Lung microvascular endothelial cell (primary cell): Measurements from ENCODE around the gene PAPOLB. TPM values are rescaled to one million over a fixed set of nuclear protein-coding genes. Genes with fewer than 3 reads are reported as not detected.
A peak's percentile ranks its signal among the peaks of the same experiment; 100 is the strongest.

Source experiments
- DNase-seq, 2 donors: peaks; one replicate each; pipeline versions ENCODE4 v3.0.0 to v3.0.0-alpha.2; 2010; ENCODE audit warnings: low read depth in 2 of 2
- total RNA-seq: library from RNA; depleted of rRNA; stranded (reverse); fragments of >200 nt; gene quantifications from 2 replicates; pipeline ENCODE4 v1.2.1, GENCODE V29; 2014

The PAPOLB gene
- total RNA-seq, 1 donor from 2014 or later, result under 0.01 TPM

GRCh38 chr7:4825081-4825480, 36.7 kb downstream of the PAPOLB start:
- DNase-seq, result no peak

GRCh38 chr7:4824120-4824775, 37.6 kb downstream of the PAPOLB start:
- no peak for DNase-seq

- DNase-seq, result no peak
Observed at GRCh38 chr7:4823441-4824119, 38.2 kb downstream of the PAPOLB start.

- no peak for DNase-seq
Observed at GRCh38 chr7:4822677-4823076, 39.2 kb downstream of the PAPOLB start.

- no peak for DNase-seq
Observed at GRCh38 chr7:4820967-4821471, 40.8 kb downstream of the PAPOLB start.

- no peak for DNase-seq
Observed at GRCh38 chr7:4820405-4820966, 41.3 kb downstream of the PAPOLB start.

- peak in 1 of 2 donors; percentile 52 for DNase-seq
Observed at GRCh38 chr7:4819560-4820404, 42.0 kb downstream of the PAPOLB start.

DNA sequence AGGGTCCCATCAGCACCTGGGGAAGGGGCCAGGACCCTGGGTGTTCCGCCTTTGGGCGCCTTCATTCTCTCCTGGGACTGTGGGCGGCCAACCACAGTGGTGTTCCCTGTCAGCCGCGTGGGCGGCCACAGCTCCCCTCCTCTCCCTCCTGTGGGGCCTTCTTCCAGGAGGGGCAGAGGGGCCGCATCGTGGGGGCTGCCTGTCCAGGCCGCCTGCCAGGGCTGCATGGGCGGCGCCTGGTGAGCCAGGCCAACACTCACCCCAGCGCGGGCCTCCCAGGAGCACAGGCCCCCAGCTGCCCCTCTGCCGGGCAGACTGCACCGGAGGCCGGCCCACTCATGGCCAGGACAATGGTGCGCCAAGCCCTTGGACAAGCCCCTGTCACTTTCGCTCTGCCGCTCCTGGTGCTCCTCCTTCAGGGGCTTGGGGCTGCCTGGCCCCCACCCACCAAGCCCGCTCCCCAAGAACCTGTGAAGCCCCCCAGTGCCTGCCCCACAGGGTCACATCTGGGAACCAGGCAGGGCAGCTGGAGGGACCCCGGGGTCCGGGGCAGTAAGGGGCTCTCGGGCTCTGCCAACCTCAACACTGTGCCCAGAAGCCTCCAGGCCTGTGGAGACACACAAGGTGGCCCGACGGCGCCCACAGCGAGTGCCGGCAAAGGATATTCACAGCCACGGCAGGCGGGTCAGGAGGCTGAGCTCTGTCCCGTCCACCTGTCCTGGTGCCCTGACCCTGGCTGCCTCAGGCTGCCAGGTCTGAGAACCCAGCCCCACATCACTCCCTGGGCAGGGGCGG, 43.6 kb downstream of the PAPOLB start:
- no peak for DNase-seq

DNA sequence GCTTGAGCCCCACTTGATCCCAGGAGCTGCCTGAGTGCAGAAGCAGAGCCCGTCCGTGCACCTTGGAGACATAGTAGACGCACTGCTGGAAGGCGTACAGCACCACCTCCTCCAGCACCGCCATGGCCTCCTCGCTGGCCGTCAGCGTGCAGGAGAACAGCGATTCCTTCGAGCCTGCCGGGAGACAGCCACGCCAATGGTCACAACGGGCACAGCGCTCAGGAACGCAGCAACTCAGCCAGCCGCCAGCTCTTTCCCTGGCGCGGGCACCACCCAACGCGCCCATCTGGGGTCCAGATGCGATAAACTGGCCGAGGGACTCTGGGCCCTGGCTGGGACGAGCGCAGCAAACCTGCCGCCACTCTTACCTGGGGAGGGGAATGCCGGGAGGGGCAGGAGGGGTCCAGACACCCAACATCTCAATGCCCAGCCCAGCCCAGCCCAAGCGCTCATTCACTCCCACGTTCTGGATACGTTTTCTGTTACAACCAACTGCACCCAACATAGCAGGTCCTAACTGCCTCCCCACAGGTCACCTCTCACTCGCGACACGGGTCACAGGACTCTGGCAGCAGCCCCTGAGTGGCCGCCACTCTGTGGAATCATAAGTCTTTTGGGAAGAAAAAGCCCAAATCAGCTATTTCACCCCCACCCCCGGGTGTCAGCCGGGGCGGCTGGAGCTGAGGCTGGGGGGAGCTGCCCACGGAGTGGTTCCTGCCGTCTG, 44.5 kb downstream of the PAPOLB start:
- no peak for DNase-seq

GRCh38 chr7:4816419-4817080, 45.3 kb downstream of the PAPOLB start:
- DNase-seq, result no peak

GRCh38 chr7:4815609-4816418, 46.0 kb downstream of the PAPOLB start:
- no peak for DNase-seq

DNA sequence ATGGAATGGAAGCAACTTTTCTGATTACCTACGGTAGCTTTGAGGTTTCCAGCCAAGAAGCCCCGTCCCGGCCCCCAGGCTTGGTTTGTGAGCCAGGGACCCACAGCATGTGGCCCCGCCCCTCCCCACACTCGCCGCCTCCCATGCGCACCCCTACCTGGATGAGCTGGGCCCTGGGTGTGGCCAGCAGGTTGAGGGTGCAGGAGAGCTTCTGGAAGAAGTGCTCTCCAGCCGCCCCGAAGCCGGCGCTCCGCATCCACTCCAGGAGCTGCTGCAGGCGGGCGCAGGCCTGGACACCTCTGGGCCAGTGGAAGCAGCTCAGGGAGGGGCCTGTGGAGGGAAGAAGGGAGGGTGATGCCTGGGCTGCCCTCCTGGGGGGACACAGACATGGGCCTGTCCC, 46.7 kb downstream of the PAPOLB start:
- DNase-seq, result no peak

- no peak for DNase-seq
Observed at GRCh38 chr7:4814433-4814832, 47.4 kb downstream of the PAPOLB start.

DNA sequence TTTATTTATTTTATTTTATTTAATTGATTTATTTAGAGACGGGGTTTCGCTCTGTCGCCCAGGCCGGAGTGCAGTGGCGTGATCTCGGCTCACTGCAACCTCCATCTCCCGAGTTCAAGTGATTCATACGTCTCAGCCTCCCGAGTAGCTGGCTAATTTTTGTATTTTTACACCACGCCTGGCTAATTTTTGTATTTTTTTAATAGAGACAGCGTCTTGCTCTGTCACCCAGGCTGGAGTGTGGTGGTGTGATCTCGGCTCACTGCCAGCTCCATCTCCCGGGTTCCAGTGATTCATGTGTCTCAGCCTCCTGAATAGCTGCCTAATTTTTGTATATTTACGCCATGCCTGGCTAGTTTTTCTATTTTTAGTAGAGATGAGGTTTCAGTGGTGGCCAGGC, 52.2 kb downstream of the PAPOLB start:
- no peak for DNase-seq

DNA sequence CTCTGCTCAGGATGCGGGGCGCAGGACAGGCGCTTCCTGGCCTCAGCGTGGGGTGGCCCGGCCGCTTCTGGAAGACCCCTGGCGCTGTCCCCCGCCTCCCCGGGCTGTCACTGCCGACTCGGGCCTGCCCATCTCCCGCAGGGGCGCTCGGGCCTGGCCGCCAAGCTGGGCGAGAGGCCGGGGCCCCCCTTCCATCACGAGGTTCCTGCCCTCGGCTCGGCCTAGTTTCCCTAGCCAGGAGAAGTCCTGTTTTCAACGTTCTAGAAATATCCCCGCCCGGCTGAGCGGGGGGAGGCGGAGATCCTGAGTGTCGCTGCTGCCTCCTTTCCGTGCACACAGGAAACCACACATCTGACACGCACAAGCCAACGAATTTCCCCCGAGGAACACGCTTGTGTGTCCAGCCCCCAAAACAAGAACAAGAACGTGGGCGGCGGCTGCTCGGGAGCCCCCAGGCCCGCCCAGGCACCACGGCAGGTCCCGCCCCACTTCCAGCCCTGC, 52.7 kb downstream of the PAPOLB start:
- no peak for DNase-seq

DNA sequence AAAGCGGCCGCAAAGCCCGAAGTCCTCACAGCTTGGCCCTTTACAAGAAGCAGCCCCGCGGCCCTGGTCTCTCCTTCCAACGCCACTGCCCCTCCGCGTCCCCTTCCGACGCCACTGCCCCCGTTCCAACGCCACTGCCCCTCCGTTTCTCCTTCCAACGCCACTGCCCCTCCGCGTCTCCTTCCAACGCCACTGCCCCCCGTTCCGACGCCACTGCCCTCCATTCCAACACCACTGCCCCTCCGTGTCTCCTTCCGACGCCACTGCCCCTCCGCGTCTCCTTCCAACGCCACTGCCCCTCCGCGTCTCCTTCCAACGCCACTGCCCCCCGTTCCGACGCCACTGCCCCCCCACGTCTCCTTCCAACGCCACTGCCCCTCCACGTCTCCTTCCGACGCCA, 53.3 kb downstream of the PAPOLB start:
- no peak for DNase-seq

- no peak for DNase-seq
Observed at GRCh38 chr7:4808026-4808425, 53.8 kb downstream of the PAPOLB start.
